ENCODE results near the gene ANO4. TPM values are rescaled to one million over a fixed set of nuclear protein-coding genes. Genes with fewer than 3 reads are reported as not detected.
A peak's percentile ranks its signal among the peaks of the same experiment; 100 is the strongest.

ANO4 gene
- polyA plus RNA-seq, 1 donor (not counting 4 experiments of a cell fraction or from before 2014, with no cell fraction given), result 18.1 TPM

- no peaks in the 10 kb centered on the region for H3K27me3 ChIP-seq (ENCODE audit: control insufficient read depth, extremely low read depth, insufficient read depth, low read length)
- DNase-seq (ENCODE audit: low read depth, low spot score) (peak; percentile 50), FAIRE-seq (peak; percentile 52)
- peaks cover 0 to under 1% of the 10 kb centered on the region in 2 experiments for H3K36me3 ChIP-seq (ENCODE audit: control insufficient read depth in 2 of 2, extremely low read depth in 1 of 2, insufficient read depth in 2 of 2, low read length in 2 of 2)
- TF ChIP-seq CTCF (optimal IDR thresholded peaks at IDR 0.05 in 1 of 3, IDR thresholded peaks at IDR 0.05 in 1 of 3, conservative IDR thresholded peaks at IDR 0.05 in 1 of 3; ENCODE audit: extremely low read depth in 1 of 3, insufficient read depth in 2 of 3, low read length in 3 of 3), result no peak
- TF ChIP-seq EZH2 (IDR thresholded peaks at IDR 0.05; ENCODE audit: low read length), result no peak
- H3K9ac ChIP-seq (ENCODE audit: control insufficient read depth, extremely low read depth, insufficient read depth, low read length), result peak overlapping the region; percentile 8
- no peaks in the 10 kb centered on the region for H3K9me1 ChIP-seq (ENCODE audit: control insufficient read depth, extremely low read depth, insufficient read depth, low read length)
- dilution Hi-C loops (cut with MboI; ENCODE audit: extremely low pct_ligation_motif_present, low sequenced_read_pairs), result no loop called here
- peaks cover 7% of the 10 kb centered on the region for H3K4me1 ChIP-seq (ENCODE audit: control insufficient read depth, extremely low read depth, insufficient read depth, low read length)
- no peak overlapping the region for H3K4me2 ChIP-seq (ENCODE audit: control insufficient read depth, extremely low read depth, insufficient read depth, low read depth, low read length)
- peak overlapping the region; percentile 64 for H3K27ac ChIP-seq (ENCODE audit: control insufficient read depth, insufficient read depth, low read length)
- no peaks in the 10 kb centered on the region for H3K79me2 ChIP-seq (ENCODE audit: control insufficient read depth, insufficient read depth, low read length)
- no peak overlapping the region for H2AFZ ChIP-seq (ENCODE audit: control insufficient read depth, low read length)
- H3K4me3 ChIP-seq (ENCODE audit: control insufficient read depth in 2 of 3, extremely low read depth in 1 of 3, insufficient read depth in 2 of 3, low read depth in 1 of 3, low read length in 3 of 3), result no peak overlapping the region
- no peaks in the 10 kb centered on the region for H3K9me3 ChIP-seq (ENCODE audit: control insufficient read depth, low read depth, low read length)
- no peaks in the 10 kb centered on the region for H4K20me1 ChIP-seq (ENCODE audit: control insufficient read depth, extremely low read depth, insufficient read depth, low read length)
Measured at GRCh38 chr12:100767371-100767770, 27.2 kb upstream of the ANO4 start.

- no peak for FAIRE-seq
- Histone ChIP-seq H3K9me1 (ENCODE audit: control insufficient read depth, extremely low read depth, insufficient read depth, low read length) (no peaks in the 10 kb centered on the region), H3K4me1 (ENCODE audit: control insufficient read depth, extremely low read depth, insufficient read depth, low read length) (peaks cover 7% of the 10 kb centered on the region)
Measured at GRCh38 chr12:100767950-100768349, 26.6 kb upstream of the ANO4 start.

More at GRCh38 chr12:100767950-100768349, 26.6 kb upstream of the ANO4 start:
- Histone ChIP-seq H2AFZ (ENCODE audit: control insufficient read depth, low read length) (no peak overlapping the region), H3K79me2 (ENCODE audit: control insufficient read depth, insufficient read depth, low read length) (no peaks in the 10 kb centered on the region), H3K4me3 (ENCODE audit: control insufficient read depth in 2 of 3, extremely low read depth in 1 of 3, insufficient read depth in 2 of 3, low read depth in 1 of 3, low read length in 3 of 3) (no peak overlapping the region), H3K9ac (ENCODE audit: control insufficient read depth, extremely low read depth, insufficient read depth, low read length) (peak overlapping the region; percentile 8), H3K27ac (ENCODE audit: control insufficient read depth, insufficient read depth, low read length) (peak overlapping the region; percentile 64), H3K27me3 (ENCODE audit: control insufficient read depth, extremely low read depth, insufficient read depth, low read length) (no peaks in the 10 kb centered on the region), H4K20me1 (ENCODE audit: control insufficient read depth, extremely low read depth, insufficient read depth, low read length) (no peaks in the 10 kb centered on the region), H3K36me3 (ENCODE audit: control insufficient read depth in 2 of 2, extremely low read depth in 1 of 2, insufficient read depth in 2 of 2, low read length in 2 of 2) (no peaks in the 10 kb centered on the region), H3K4me2 (ENCODE audit: control insufficient read depth, extremely low read depth, insufficient read depth, low read depth, low read length) (no peak overlapping the region), H3K9me3 (ENCODE audit: control insufficient read depth, low read depth, low read length) (no peaks in the 10 kb centered on the region)
- DNase-seq (ENCODE audit: low read depth, low spot score), result no peak
- TF ChIP-seq CTCF (optimal IDR thresholded peaks at IDR 0.05 in 1 of 3, IDR thresholded peaks at IDR 0.05 in 1 of 3, conservative IDR thresholded peaks at IDR 0.05 in 1 of 3; ENCODE audit: extremely low read depth in 1 of 3, insufficient read depth in 2 of 3, low read length in 3 of 3), result no peak
- no peak for TF ChIP-seq EZH2 (IDR thresholded peaks at IDR 0.05; ENCODE audit: low read length)
- dilution Hi-C loops (cut with MboI; ENCODE audit: extremely low pct_ligation_motif_present, low sequenced_read_pairs), result no loop called here

Measured in keratinocyte (primary cell).